ENCODE measurements around the gene GHITM. TPM values are rescaled to one million over a fixed set of nuclear protein-coding genes. Genes with fewer than 3 reads are reported as not detected.
A peak's percentile ranks its signal among the peaks of the same experiment; 100 is the strongest.
"Not testable (repeated sequence)": the region's sequence is repeated elsewhere in the genome, so short reads cannot be mapped to it uniquely, and the experiment has no call there.

The GHITM gene
- total RNA-seq, 1 donor from 2014 or later: 415 TPM

- no peak for DNase-seq (ENCODE audit: low read depth)
- TF ChIP-seq, protein P1, sequence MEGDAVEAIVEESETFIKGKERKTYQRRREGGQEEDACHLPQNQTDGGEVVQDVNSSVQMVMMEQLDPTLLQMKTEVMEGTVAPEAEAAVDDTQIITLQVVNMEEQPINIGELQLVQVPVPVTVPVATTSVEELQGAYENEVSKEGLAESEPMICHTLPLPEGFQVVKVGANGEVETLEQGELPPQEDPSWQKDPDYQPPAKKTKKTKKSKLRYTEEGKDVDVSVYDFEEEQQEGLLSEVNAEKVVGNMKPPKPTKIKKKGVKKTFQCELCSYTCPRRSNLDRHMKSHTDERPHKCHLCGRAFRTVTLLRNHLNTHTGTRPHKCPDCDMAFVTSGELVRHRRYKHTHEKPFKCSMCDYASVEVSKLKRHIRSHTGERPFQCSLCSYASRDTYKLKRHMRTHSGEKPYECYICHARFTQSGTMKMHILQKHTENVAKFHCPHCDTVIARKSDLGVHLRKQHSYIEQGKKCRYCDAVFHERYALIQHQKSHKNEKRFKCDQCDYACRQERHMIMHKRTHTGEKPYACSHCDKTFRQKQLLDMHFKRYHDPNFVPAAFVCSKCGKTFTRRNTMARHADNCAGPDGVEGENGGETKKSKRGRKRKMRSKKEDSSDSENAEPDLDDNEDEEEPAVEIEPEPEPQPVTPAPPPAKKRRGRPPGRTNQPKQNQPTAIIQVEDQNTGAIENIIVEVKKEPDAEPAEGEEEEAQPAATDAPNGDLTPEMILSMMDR (IDR thresholded peaks at IDR 0.05; ENCODE audit: insufficient read depth, low read length, severe bottlenecking): no peak
- Histone ChIP-seq H3K27me3 (ENCODE audit: control insufficient read depth, insufficient read depth, low read length) (no peaks in the 10 kb centered on the region), H3K4me3 (ENCODE audit: low read depth, low read length) (no peak overlapping the region), H3K36me3 (ENCODE audit: control insufficient read depth, insufficient read depth, low read length) (no peaks in the 10 kb centered on the region)
- no peak for FAIRE-seq
Observed at GRCh38 chr10:84123362-84123761, 15.9 kb upstream of the GHITM start.

- DNase-seq (ENCODE audit: low read depth): peak; percentile 51
- not testable (repeated sequence) for H3K36me3 ChIP-seq (ENCODE audit: control insufficient read depth, insufficient read depth, low read length); H3K4me3 ChIP-seq (ENCODE audit: low read depth, low read length); H3K27me3 ChIP-seq (ENCODE audit: control insufficient read depth, insufficient read depth, low read length); FAIRE-seq
Observed at GRCh38 chr10:84125910-84126784, 13.2 kb upstream of the GHITM start.

DNA sequence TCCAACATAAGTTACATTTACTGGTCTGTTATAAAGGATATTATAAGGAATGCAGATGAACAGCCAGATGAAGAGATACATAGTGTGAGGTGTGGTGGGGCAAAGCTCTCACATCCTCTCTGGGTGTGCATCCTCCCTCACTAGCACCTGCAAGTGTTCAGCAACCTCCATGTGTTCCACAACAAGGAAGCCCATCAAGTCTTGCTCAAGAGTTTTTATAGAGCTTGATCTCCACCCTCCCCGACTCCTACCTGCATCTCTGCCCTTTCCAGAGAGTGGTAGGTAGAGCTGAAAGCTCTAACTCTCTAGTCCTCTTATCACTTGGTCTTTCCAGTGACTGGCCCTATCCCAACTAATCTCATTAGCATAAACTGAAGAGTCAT lies 12.5 kb upstream of the GHITM start:
- Histone ChIP-seq H3K36me3 (ENCODE audit: control insufficient read depth, insufficient read depth, low read length) (no peaks in the 10 kb centered on the region), H3K4me3 (ENCODE audit: low read depth, low read length) (no peak overlapping the region), H3K27me3 (ENCODE audit: control insufficient read depth, insufficient read depth, low read length) (no peaks in the 10 kb centered on the region)
- TF ChIP-seq, protein P1 (IDR thresholded peaks at IDR 0.05; ENCODE audit: insufficient read depth, low read length, severe bottlenecking): no peak
- FAIRE-seq (no peak), DNase-seq (ENCODE audit: low read depth) (no peak)

GRCh38 chr10:84135836-84136235 lies 3.5 kb upstream of the GHITM start:
- TF ChIP-seq, protein P1 (IDR thresholded peaks at IDR 0.05; ENCODE audit: insufficient read depth, low read length, severe bottlenecking): no peak
- FAIRE-seq: no peak
- DNase-seq (ENCODE audit: low read depth): no peak
- Histone ChIP-seq H3K4me3 (ENCODE audit: low read depth, low read length) (no peak overlapping the region), H3K36me3 (ENCODE audit: control insufficient read depth, insufficient read depth, low read length) (no peaks in the 10 kb centered on the region), H3K27me3 (ENCODE audit: control insufficient read depth, insufficient read depth, low read length) (no peaks in the 10 kb centered on the region)

DNA sequence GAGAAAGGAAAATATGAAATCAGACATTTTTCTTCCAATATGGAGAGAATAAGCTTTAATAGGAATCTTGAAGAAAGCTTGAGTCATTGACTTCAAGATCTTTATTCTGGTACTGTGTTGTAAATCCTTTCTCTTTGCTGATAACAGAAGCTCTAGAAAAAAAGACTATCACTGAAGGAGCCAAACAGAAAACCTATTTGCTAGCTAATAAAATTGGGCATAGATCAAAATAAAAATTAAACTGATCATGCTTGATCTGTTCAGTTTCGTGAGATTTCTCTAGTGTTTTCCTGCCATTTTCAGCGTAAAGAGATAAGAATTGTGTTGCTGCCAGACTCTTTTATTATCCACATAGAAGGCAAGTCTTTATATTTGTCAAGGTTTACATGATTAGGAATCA lies 1.5 kb upstream of the GHITM start:
- Histone ChIP-seq H3K27me3 (ENCODE audit: control insufficient read depth, insufficient read depth, low read length) (no peaks in the 10 kb centered on the region), H3K4me3 (ENCODE audit: low read depth, low read length) (no peak overlapping the region), H3K36me3 (ENCODE audit: control insufficient read depth, insufficient read depth, low read length) (peaks cover 4% of the 10 kb centered on the region)
- no peak for DNase-seq (ENCODE audit: low read depth)
- FAIRE-seq: no peak
- TF ChIP-seq, protein P1 (IDR thresholded peaks at IDR 0.05; ENCODE audit: insufficient read depth, low read length, severe bottlenecking): no peak

- FAIRE-seq: no peak
- peak; percentile 11 for DNase-seq (ENCODE audit: low read depth)
- TF ChIP-seq, protein P1 (IDR thresholded peaks at IDR 0.05; ENCODE audit: insufficient read depth, low read length, severe bottlenecking): no peak
Observed at GRCh38 chr10:84138478-84139125, 707 bp upstream of the GHITM start.

More at GRCh38 chr10:84138478-84139125, 707 bp upstream of the GHITM start:
- Histone ChIP-seq H3K36me3 (ENCODE audit: control insufficient read depth, insufficient read depth, low read length) (peaks cover 4% of the 10 kb centered on the region), H3K4me3 (ENCODE audit: low read depth, low read length) (peak overlapping the region; percentile 34), H3K27me3 (ENCODE audit: control insufficient read depth, insufficient read depth, low read length) (no peaks in the 10 kb centered on the region)

Measured in bronchial epithelial cell (primary cell).